Ovary (tissue), 3 donors: ENCODE measurements around the gene ADAM17.
"Not testable (repeated sequence)": the region's sequence is repeated elsewhere in the genome, so short reads cannot be mapped to it uniquely, and the experiment has no call there.

Experiments used
- EP300 ChIP-seq: sonication (generic); formaldehyde crosslinking; IDR thresholded peaks from one replicate; pipeline ENCODE4 v1.6.1; 2017; ENCODE audit warnings: antibody characterized with exemption
- POLR2A ChIP-seq: fragments of 450-650 bp; IDR thresholded peaks from one replicate; pipeline ENCODE4 v1.6.1; 2017; ENCODE audit warnings: antibody characterized with exemption, mild to moderate bottlenecking, moderate library complexity
- TF ChIP-seq, protein P1 (sequence below), 3 donors: fragments of 450-650 bp in 2 of 3; fragments of 200-600 bp in 1 of 3; IDR thresholded peaks; one replicate each; pipeline versions ENCODE4 v1.5.1 to v1.8.0; 2016 to 2022; ENCODE audit warnings: antibody characterized with exemption in 3 of 3, mild to moderate bottlenecking in 1 of 3
- donor health status: DM: no; HTN: no; CAD: no.

DNA sequence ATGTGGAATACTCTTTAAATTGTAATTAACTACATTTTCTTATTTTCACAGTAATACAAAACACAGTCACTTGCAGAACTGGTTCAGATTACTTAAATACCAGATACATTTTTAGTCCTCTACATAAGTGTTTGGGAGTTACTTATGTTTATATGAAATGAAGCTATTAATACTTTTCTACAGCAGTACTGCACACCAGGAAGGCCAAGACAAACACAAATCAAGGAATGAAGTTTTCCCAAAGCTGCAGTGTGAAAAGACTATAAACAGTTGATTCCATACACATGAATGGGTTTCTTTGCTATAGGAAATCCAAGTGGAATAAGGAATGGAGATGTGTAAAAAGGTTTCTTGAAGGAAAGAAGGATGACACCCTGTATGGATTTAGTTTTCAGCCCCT, 29.3 kb upstream of the ADAM17 start:
- TF ChIP-seq, protein P1, sequence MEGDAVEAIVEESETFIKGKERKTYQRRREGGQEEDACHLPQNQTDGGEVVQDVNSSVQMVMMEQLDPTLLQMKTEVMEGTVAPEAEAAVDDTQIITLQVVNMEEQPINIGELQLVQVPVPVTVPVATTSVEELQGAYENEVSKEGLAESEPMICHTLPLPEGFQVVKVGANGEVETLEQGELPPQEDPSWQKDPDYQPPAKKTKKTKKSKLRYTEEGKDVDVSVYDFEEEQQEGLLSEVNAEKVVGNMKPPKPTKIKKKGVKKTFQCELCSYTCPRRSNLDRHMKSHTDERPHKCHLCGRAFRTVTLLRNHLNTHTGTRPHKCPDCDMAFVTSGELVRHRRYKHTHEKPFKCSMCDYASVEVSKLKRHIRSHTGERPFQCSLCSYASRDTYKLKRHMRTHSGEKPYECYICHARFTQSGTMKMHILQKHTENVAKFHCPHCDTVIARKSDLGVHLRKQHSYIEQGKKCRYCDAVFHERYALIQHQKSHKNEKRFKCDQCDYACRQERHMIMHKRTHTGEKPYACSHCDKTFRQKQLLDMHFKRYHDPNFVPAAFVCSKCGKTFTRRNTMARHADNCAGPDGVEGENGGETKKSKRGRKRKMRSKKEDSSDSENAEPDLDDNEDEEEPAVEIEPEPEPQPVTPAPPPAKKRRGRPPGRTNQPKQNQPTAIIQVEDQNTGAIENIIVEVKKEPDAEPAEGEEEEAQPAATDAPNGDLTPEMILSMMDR (IDR thresholded peaks at IDR 0.05): not testable (repeated sequence)
- TF ChIP-seq POLR2A, EP300: not testable (repeated sequence)
